H9 (cell line): Measurements from ENCODE around the gene NDUFB11. TPM values are rescaled to one million over a fixed set of nuclear protein-coding genes. Genes with fewer than 3 reads are reported as not detected.

Source experiments
- DNase-seq: peaks from one replicate; pipeline ENCODE4 v3.0.0-alpha.2; 2017
- H2AFZ ChIP-seq: one replicate; pipeline ENCODE4 v1.6.1; 2013; ENCODE audit warnings: mild to moderate bottlenecking, low read length, control low read depth, moderate library complexity
- H2AK5ac ChIP-seq: 2 replicates; pipeline ENCODE4 v1.6.1; 2013; ENCODE audit warnings: low read length, control low read depth, mixed read lengths; ENCODE audit not compliant: insufficient read length
- H2BK120ac ChIP-seq: one replicate; pipeline ENCODE4 v1.6.1; 2013; ENCODE audit warnings: low read depth, mild to moderate bottlenecking, low read length, control low read depth, inconsistent platforms; ENCODE audit not compliant: poor library complexity, severe bottlenecking
- H2BK12ac ChIP-seq: 2 replicates; pipeline ENCODE4 v1.6.1; 2013; ENCODE audit warnings: low read length, control low read depth, mixed read lengths, low read depth; ENCODE audit not compliant: insufficient read length
- H2BK15ac ChIP-seq: 2 replicates; pipeline ENCODE4 v1.6.1; 2013; ENCODE audit warnings: low read depth, low read length, control low read depth
- H2BK20ac ChIP-seq: one replicate; pipeline ENCODE4 v1.6.1; 2013; ENCODE audit warnings: low read depth, mild to moderate bottlenecking, low read length, control low read depth, inconsistent platforms; ENCODE audit not compliant: poor library complexity, severe bottlenecking
- H2BK5ac ChIP-seq: 2 replicates; pipeline ENCODE4 v1.6.1; 2013; ENCODE audit warnings: low read length, control low read depth, mixed read lengths; ENCODE audit not compliant: insufficient read length
- H3K14ac ChIP-seq: 2 replicates; pipeline ENCODE4 v1.6.1; 2013; ENCODE audit warnings: low read length, control low read depth; ENCODE audit not compliant: insufficient read depth
- H3K18ac ChIP-seq: 2 replicates; pipeline ENCODE4 v1.6.1; 2013; ENCODE audit warnings: low read depth, mild to moderate bottlenecking, mixed read lengths, low read length, control low read depth; ENCODE audit not compliant: insufficient read length
- H3K23ac ChIP-seq: 2 replicates; pipeline ENCODE4 v1.6.1; 2013; ENCODE audit warnings: low read length, control low read depth, mixed read lengths, low read depth; ENCODE audit not compliant: insufficient read length
- H3K23me2 ChIP-seq: 2 replicates; pipeline ENCODE4 v1.6.1; 2013; ENCODE audit warnings: low read depth, mild to moderate bottlenecking, mixed read lengths, low read length, control low read depth; ENCODE audit not compliant: insufficient read length, poor library complexity, severe bottlenecking
- H3K27ac ChIP-seq: 2 replicates; pipeline ENCODE4 v1.5.1; 2013; ENCODE audit warnings: low read length, control low read depth, mixed read lengths, low read depth; ENCODE audit not compliant: insufficient read length
- H3K27me3 ChIP-seq: 2 replicates; pipeline ENCODE4 v1.6.1; 2013; ENCODE audit warnings: low read length, control low read depth, inconsistent platforms; ENCODE audit not compliant: insufficient read depth
- H3K4ac ChIP-seq: 2 replicates; pipeline ENCODE4 v1.6.1; 2013; ENCODE audit warnings: low read depth, mild to moderate bottlenecking, control low read depth, inconsistent platforms, low read length, moderate library complexity
- H3K4me1 ChIP-seq: 2 replicates; pipeline ENCODE4 v1.6.1; 2013; ENCODE audit warnings: low read length, control low read depth, inconsistent platforms; ENCODE audit not compliant: insufficient read depth
- H3K4me2 ChIP-seq: 2 replicates; pipeline ENCODE4 v1.6.1; 2013; ENCODE audit warnings: low read length, control low read depth, mixed read lengths; ENCODE audit not compliant: insufficient read length, insufficient read depth
- H3K56ac ChIP-seq: 2 replicates; pipeline ENCODE4 v1.6.1; 2013; ENCODE audit warnings: low read depth, mild to moderate bottlenecking, mixed read lengths, low read length, control low read depth; ENCODE audit not compliant: insufficient read length
- H3K79me1 ChIP-seq: 2 replicates; pipeline ENCODE4 v1.6.1; 2013; ENCODE audit warnings: low read depth, mild to moderate bottlenecking, moderate library complexity, low read length, control low read depth, inconsistent platforms; ENCODE audit not compliant: insufficient read depth, poor library complexity, severe bottlenecking
- H3K79me2 ChIP-seq: 2 replicates; pipeline ENCODE4 v1.6.1; 2013; ENCODE audit warnings: low read length, control low read depth, inconsistent platforms; ENCODE audit not compliant: insufficient read depth
- H3K9ac ChIP-seq: 2 replicates; pipeline ENCODE4 v1.6.1; 2013; ENCODE audit warnings: low read length, control low read depth, mixed read lengths; ENCODE audit not compliant: insufficient read length; ENCODE audit errors: extremely low read depth
- H3K9me3 ChIP-seq: one replicate; pipeline ENCODE4 v1.6.1; 2013; ENCODE audit warnings: low read depth, low read length, inconsistent platforms; ENCODE audit not compliant: control insufficient read depth
- H3T11ph ChIP-seq: one replicate; pipeline ENCODE4 v1.6.1; 2013; ENCODE audit warnings: mild to moderate bottlenecking, low read length, control low read depth, inconsistent platforms
- H4K20me1 ChIP-seq: one replicate; pipeline ENCODE4 v1.6.1; 2013; ENCODE audit not compliant: control insufficient read depth, insufficient read length, insufficient read depth
- H4K5ac ChIP-seq: 2 replicates; pipeline ENCODE4 v1.6.1; 2013; ENCODE audit warnings: low read depth, mild to moderate bottlenecking, mixed read lengths, low read length, control low read depth; ENCODE audit not compliant: insufficient read length
- H4K8ac ChIP-seq: replicated peaks from 2 replicates; pipeline ENCODE4 v1.6.1; 2013; ENCODE audit warnings: low read length, control low read depth, mixed read lengths, low read depth; ENCODE audit not compliant: insufficient read length
- H4K91ac ChIP-seq: 2 replicates; pipeline ENCODE4 v1.6.1; 2013; ENCODE audit warnings: low read depth, mild to moderate bottlenecking, moderate library complexity, mixed read lengths, low read length, control low read depth; ENCODE audit not compliant: insufficient read length
- H3K27ac Mint-ChIP-seq, 3 experiments: 2 replicates in 2 of 3; 3 replicates in 1 of 3; pipeline ENCODE4 v1.8.0; 2020 to 2021; ENCODE audit warnings: mixed read lengths in 3 of 3, mild to moderate bottlenecking in 1 of 3, moderate library complexity in 1 of 3
- H3K27me3 Mint-ChIP-seq: 2 replicates; pipeline ENCODE4 v1.8.0; 2021; ENCODE audit warnings: low read depth, mild to moderate bottlenecking, moderate library complexity, mixed read lengths
- H3K36me3 Mint-ChIP-seq, 3 experiments: 2 replicates in 2 of 3; 3 replicates in 1 of 3; pipeline ENCODE4 v1.8.0; 2020 to 2021; ENCODE audit warnings: low read depth in 3 of 3, mixed read lengths in 3 of 3; ENCODE audit not compliant: insufficient read depth in 1 of 3
- H3K4me1 Mint-ChIP-seq, 2 experiments: 2 replicates each; pipeline ENCODE4 v1.8.0; 2020; ENCODE audit warnings: mixed read lengths in 2 of 2
- H3K4me3 Mint-ChIP-seq, 2 experiments: 2 replicates in 1 of 2; 3 replicates in 1 of 2; pipeline ENCODE4 v1.8.0; 2020 to 2021; ENCODE audit warnings: mild to moderate bottlenecking in 2 of 2, mixed read lengths in 2 of 2, moderate library complexity in 1 of 2
- H3K9me3 Mint-ChIP-seq, 2 experiments: 2 replicates in 1 of 2; 3 replicates in 1 of 2; pipeline ENCODE4 v1.8.0; 2020; ENCODE audit warnings: mild to moderate bottlenecking in 2 of 2, mixed read lengths in 2 of 2, moderate library complexity in 1 of 2
- CTCF ChIP-seq: fragments of 200-600 bp; sonication (generic); conservative IDR thresholded peaks from 3 replicates; pipeline ENCODE4 v1.8.0; 2021; ENCODE audit warnings: antibody characterized with exemption, mild to moderate bottlenecking
- WGBS: extraction: QIAGEN DNeasy Blood & Tissue Kit; methylation state at CpG from one replicate; pipeline ENCODE4 v1.1.7; 2013; ENCODE audit warnings: missing lambda C conversion rate, low lambda C conversion rate, mixed read lengths; ENCODE audit not compliant: insufficient read length; ENCODE audit errors: extremely low coverage; 5-methylcytosine and 5-hydroxymethylcytosine counted together
- total RNA-seq: library from RNA; stranded (reverse); gene quantifications from 2 replicates; pipeline ENCODE4 v1.2.1, GENCODE V29; 2021

NDUFB11 gene
- total RNA-seq, 1 experiment from 2014 or later = 100 TPM

GRCh38 chrX:47156611-47157520 lies 12.4 kb upstream of the NDUFB11 start:
- H3K56ac ChIP-seq = no peak overlapping the region
- DNase-seq = no peak
- no peak overlapping the region for H2BK12ac ChIP-seq
- no peak overlapping the region for H2BK120ac ChIP-seq
- no peaks in the 10 kb centered on the region for H3K79me1 ChIP-seq
- no peak overlapping the region for H3K23ac ChIP-seq
- WGBS = no CpG with 5 or more reads among the region's 26 CpGs
- H4K5ac ChIP-seq = no peak overlapping the region
- Mint-ChIP-seq H3K27ac (no peak overlapping the region), H3K4me3 (no peak overlapping the region), H3K27me3 (no peaks in the 10 kb centered on the region), H3K9me3 (peaks cover 57 to 70% of the 10 kb centered on the region in 2 experiments), H3K36me3 (peaks cover 31 to 51% (median 49%) of the 10 kb centered on the region in 3 experiments), H3K4me1 (no peaks in the 10 kb centered on the region)
- no peaks in the 10 kb centered on the region; the same call in 1 of the 2 replicates for H3K79me2 ChIP-seq
- H3K4me1 ChIP-seq = no peaks in the 10 kb centered on the region
- no peak overlapping the region for H3K18ac ChIP-seq
- no peaks in the 10 kb centered on the region for H3K23me2 ChIP-seq
- H3K27me3 ChIP-seq = no peaks in the 10 kb centered on the region
- no peaks in the 10 kb centered on the region for H4K20me1 ChIP-seq
- no peak overlapping the region for H4K8ac ChIP-seq
- no peak overlapping the region for H3K14ac ChIP-seq
- H3K9ac ChIP-seq = no peak overlapping the region
- H3K4me2 ChIP-seq = no peak overlapping the region
- H2AFZ ChIP-seq = no peak overlapping the region
- no peak overlapping the region for H3K27ac ChIP-seq
- no peak overlapping the region for H2BK5ac ChIP-seq
- no peak overlapping the region for H4K91ac ChIP-seq
- TF ChIP-seq CTCF = no peak
- H3K9me3 ChIP-seq = no peaks in the 10 kb centered on the region
- H3T11ph ChIP-seq = no peak overlapping the region
- H2BK20ac ChIP-seq = no peak overlapping the region
- no peak overlapping the region for H3K4ac ChIP-seq
- no peak overlapping the region for H2BK15ac ChIP-seq
- no peak overlapping the region for H2AK5ac ChIP-seq
